ENCODE results near the gene ADARB2. TPM values are rescaled to one million over a fixed set of nuclear protein-coding genes. Genes with fewer than 3 reads are reported as not detected.
"Not testable (repeated sequence)": the region's sequence is repeated elsewhere in the genome, so short reads cannot be mapped to it uniquely, and the experiment has no call there.

The ADARB2 gene
- total and polyA plus RNA-seq, 11 donors: 0.07 to 1.2 (median 0.28) TPM; not detected in 4

DNA sequence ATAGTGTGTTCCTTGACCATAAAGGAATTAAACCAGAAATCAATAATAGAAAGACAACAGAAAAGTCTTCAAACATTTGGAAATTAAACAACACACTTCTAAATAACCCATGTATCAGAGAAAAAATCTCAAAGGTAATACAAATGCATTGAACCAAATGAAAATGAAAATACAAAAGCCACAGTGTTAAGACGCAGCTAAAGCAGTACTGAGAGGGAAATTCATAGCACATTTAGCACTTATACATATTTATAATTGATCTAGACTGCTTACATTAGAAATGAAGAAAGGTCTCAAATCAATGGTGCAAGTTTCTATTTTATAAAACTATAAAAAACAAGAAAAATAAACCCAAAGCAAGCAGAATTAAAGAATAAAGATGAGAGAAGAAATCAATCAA is 306.1 kb downstream of the ADARB2 start:
- peaks cover 0 to 10% (median 0%) of the 10 kb centered on the region in 9 donors for H3K27me3 ChIP-seq
- no peak overlapping the region for H3K27ac ChIP-seq
- TF ChIP-seq, protein P1, sequence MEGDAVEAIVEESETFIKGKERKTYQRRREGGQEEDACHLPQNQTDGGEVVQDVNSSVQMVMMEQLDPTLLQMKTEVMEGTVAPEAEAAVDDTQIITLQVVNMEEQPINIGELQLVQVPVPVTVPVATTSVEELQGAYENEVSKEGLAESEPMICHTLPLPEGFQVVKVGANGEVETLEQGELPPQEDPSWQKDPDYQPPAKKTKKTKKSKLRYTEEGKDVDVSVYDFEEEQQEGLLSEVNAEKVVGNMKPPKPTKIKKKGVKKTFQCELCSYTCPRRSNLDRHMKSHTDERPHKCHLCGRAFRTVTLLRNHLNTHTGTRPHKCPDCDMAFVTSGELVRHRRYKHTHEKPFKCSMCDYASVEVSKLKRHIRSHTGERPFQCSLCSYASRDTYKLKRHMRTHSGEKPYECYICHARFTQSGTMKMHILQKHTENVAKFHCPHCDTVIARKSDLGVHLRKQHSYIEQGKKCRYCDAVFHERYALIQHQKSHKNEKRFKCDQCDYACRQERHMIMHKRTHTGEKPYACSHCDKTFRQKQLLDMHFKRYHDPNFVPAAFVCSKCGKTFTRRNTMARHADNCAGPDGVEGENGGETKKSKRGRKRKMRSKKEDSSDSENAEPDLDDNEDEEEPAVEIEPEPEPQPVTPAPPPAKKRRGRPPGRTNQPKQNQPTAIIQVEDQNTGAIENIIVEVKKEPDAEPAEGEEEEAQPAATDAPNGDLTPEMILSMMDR (IDR thresholded peaks at IDR 0.05): no peak
- TF ChIP-seq POLR2A (IDR thresholded peaks at IDR 0.05): no peak
- no peak overlapping the region for H3K4me3 ChIP-seq
- WGBS, 4 donors: 86 to 94% (median 88%) methylated on average over 1 of the region's 1 CpG
- ATAC-seq: no peak
- DNase-seq: no peak
- peaks cover 0 to 26% (median 9%) of the 10 kb centered on the region in 12 donors for H3K9me3 ChIP-seq
- no peaks in the 10 kb centered on the region for H3K4me1 ChIP-seq
- intact Hi-C loops (cut with DNase I): no loop called here
- no peaks in the 10 kb centered on the region for H3K36me3 ChIP-seq

DNA sequence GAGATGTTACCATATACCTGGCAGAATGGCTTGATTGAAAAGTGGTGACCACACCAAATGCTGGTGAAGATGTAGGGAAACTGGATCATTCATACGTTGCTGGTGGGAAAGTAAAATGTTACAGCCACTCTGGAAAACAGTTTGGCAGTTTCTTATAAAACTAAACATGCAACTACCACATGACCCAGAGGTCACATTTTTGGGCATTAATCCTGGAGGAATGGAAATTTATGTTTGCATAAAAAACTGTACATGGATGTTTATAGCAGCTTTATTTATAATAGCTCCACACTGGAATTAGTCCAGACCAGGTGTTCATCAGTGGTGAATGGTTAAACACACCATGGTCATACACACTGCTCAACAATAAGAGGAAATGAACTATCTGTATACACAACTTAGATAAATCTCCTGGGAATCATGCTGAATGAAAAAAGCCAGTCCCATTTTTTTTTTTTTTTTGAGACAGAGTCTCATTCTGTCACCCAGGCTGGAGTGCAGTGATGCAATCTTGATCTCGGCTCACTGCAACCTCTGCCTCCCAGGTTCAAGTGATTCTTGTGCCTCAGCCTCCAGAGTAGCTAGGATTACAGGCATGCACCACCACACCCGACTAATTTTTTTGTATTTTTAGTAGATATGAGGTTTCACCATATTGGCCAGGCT is 309.7 kb downstream of the ADARB2 start:
- 56 to 62% (median 58%) methylated on average over 3 of the region's 3 CpGs for WGBS, 4 donors
- not testable (repeated sequence) for H3K36me3 ChIP-seq, H3K27me3 ChIP-seq, H3K27ac ChIP-seq, H3K4me1 ChIP-seq, ATAC-seq, DNase-seq, H3K4me3 ChIP-seq
- intact Hi-C loops (cut with DNase I): loop anchor here in 1 of 10 donors (10.0 kb wide), 1 partner anchor 1617 kb away; no protein-coding TSS in a partner anchor
- H3K9me3 ChIP-seq: peaks cover 0 to 26% (median 9%) of the 10 kb centered on the region in 12 donors

DNA sequence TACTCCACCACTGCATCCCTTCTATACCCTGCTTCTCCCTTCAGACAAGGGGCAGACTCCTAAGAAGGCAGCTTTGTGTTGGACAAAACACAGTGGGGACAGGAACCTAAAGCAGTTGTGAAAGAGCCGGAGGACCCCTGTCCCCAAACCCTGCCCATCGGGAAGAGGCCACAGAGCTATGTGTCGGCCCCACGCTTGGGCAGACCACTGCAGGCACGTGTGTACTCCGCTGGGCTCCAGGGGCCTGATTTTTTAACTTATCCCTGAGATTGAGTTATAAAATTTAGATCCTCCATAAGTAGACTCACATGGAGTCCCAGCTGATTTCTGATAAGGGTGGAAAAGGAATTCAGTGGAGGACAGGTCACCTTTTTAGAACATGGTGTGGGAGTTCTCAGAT is 310.5 kb downstream of the ADARB2 start:
- peaks cover 0 to 23% (median 8%) of the 10 kb centered on the region in 12 donors for H3K9me3 ChIP-seq
- WGBS, 4 donors: 85 to 90% (median 87%) methylated on average over 6 of the region's 6 CpGs
- H3K27ac ChIP-seq: no peak overlapping the region
- no peak for ATAC-seq
- H3K27me3 ChIP-seq: peaks cover 0 to 9% (median 0%) of the 10 kb centered on the region in 9 donors
- no peaks in the 10 kb centered on the region for H3K4me1 ChIP-seq
- H3K4me3 ChIP-seq: no peak overlapping the region
- intact Hi-C loops (cut with DNase I): loop anchor here in 1 of 10 donors (10.0 kb wide), 1 partner anchor 1618 kb away; no protein-coding TSS in a partner anchor
- no peaks in the 10 kb centered on the region for H3K36me3 ChIP-seq
- TF ChIP-seq POLR2A (IDR thresholded peaks at IDR 0.05): no peak
- TF ChIP-seq, protein P1 (IDR thresholded peaks at IDR 0.05): no peak
- DNase-seq: no peak

DNA sequence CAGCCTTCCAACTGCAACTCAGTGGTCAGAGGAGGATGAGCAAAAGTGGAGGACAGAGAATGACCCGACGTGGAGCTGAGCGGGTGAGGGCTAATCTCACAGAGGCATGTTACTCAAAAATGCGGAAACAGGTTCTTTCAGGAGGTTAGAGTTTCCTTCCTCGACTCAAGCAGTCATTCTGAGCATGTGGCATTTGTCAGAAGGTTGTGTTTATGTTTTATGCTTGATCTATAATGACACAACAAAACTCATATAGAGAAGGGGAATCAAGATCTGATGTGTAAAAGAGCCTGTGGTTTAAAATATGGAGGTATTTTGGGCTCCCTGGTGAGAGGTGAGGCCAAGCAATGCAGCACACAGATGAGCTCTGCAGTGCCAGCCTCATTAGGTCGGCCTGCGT is 311.4 kb downstream of the ADARB2 start:
- WGBS, 4 donors: 63 to 72% (median 69%) methylated on average over 7 of the region's 7 CpGs
- Histone ChIP-seq H3K4me1 (no peaks in the 10 kb centered on the region), H3K27ac (no peak overlapping the region), H3K9me3 (peaks cover 0 to 14% (median 4%) of the 10 kb centered on the region in 12 donors), H3K4me3 (no peak overlapping the region), H3K36me3 (no peaks in the 10 kb centered on the region), H3K27me3 (peaks cover 0 to 18% (median 0%) of the 10 kb centered on the region in 9 donors)
- TF ChIP-seq, protein P1 (IDR thresholded peaks at IDR 0.05): no peak
- TF ChIP-seq POLR2A (IDR thresholded peaks at IDR 0.05): no peak
- DNase-seq (no peak), ATAC-seq (no peak)
- intact Hi-C loops (cut with DNase I): loop anchor here in 1 of 10 donors (10.0 kb wide), 1 partner anchor 1619 kb away; no protein-coding TSS in a partner anchor
